Parathyroid adenoma (tissue), 2 donors: ENCODE measurements around the gene ZNF334.

Experiments
- H2AFZ ChIP-seq: fragments of 300-600 bp; sonication (generic); one replicate; pipeline ENCODE4 v1.7.0; 2017; ENCODE audit warnings: antibody characterized with exemption, mild to moderate bottlenecking
- H3K27ac ChIP-seq: fragments of 300-600 bp; sonication (generic); one replicate; pipeline ENCODE4 v1.7.0; 2017
- H3K27me3 ChIP-seq: fragments of 300-600 bp; sonication (generic); one replicate; pipeline ENCODE4 v1.7.0; 2017; ENCODE audit warnings: low read length; ENCODE audit not compliant: control insufficient read depth, insufficient read depth
- H3K36me3 ChIP-seq: fragments of 300-600 bp; sonication (generic); one replicate; pipeline ENCODE4 v1.7.0; 2017; ENCODE audit warnings: low read length; ENCODE audit not compliant: control insufficient read depth, insufficient read depth
- H3K4me1 ChIP-seq: fragments of 300-600 bp; sonication (generic); one replicate; pipeline ENCODE4 v1.7.0; 2017; ENCODE audit warnings: control low read depth
- H3K4me2 ChIP-seq: fragments of 300-600 bp; sonication (generic); one replicate; pipeline ENCODE4 v1.7.0; 2017; ENCODE audit warnings: low read length
- H3K4me3 ChIP-seq: fragments of 300-600 bp; sonication (generic); one replicate; pipeline ENCODE4 v1.7.0; 2017; ENCODE audit warnings: low read depth, low read length
- H3K79me2 ChIP-seq: fragments of 300-600 bp; sonication (generic); one replicate; pipeline ENCODE4 v1.7.0; 2017; ENCODE audit warnings: control low read depth
- H3K9ac ChIP-seq: fragments of 300-600 bp; sonication (generic); one replicate; pipeline ENCODE4 v1.7.0; 2017; ENCODE audit warnings: mild to moderate bottlenecking
- H3K9me3 ChIP-seq: fragments of 300-600 bp; sonication (generic); one replicate; pipeline ENCODE4 v1.7.0; 2017; ENCODE audit warnings: low read length; ENCODE audit not compliant: control insufficient read depth
- CTCF ChIP-seq: fragments of 300-600 bp; sonication (generic); IDR thresholded peaks from one replicate; pipeline ENCODE4 v1.7.0; 2017; ENCODE audit warnings: antibody characterized with exemption, mild to moderate bottlenecking
- donor health status: primary hyperparathyroidism.

Gene ZNF334

DNA sequence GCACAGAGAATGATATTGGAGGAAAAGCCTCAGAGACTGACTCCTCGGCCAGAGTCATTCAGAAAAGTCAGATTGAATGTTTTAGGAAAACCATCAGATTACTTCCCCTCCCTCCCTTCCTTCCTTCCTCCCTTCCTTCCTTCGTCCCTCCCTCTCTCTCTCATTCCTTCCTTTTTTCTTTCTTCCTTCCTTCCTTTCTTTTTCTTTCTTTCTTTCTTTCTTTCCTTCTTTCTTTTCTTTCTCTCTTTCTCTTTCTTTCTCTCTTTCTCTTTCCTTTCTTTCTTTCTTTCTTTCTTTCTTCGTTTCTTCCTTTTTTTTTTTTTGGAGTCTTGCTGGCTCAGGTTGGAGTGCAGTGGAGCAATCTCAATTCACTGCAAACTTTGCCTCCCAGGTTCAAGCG lies 29.7 kb upstream of the ZNF334 start:
- Histone ChIP-seq H3K36me3 (no peaks in the 10 kb centered on the region), H3K27me3 (no peaks in the 10 kb centered on the region), H3K79me2 (no peaks in the 10 kb centered on the region), H3K4me1 (no peaks in the 10 kb centered on the region), H2AFZ (no peak overlapping the region), H3K4me3 (no peak overlapping the region), H3K9me3 (no peaks in the 10 kb centered on the region), H3K4me2 (no peak overlapping the region), H3K27ac (no peak overlapping the region), H3K9ac (no peak overlapping the region)
- TF ChIP-seq CTCF: no peak

DNA sequence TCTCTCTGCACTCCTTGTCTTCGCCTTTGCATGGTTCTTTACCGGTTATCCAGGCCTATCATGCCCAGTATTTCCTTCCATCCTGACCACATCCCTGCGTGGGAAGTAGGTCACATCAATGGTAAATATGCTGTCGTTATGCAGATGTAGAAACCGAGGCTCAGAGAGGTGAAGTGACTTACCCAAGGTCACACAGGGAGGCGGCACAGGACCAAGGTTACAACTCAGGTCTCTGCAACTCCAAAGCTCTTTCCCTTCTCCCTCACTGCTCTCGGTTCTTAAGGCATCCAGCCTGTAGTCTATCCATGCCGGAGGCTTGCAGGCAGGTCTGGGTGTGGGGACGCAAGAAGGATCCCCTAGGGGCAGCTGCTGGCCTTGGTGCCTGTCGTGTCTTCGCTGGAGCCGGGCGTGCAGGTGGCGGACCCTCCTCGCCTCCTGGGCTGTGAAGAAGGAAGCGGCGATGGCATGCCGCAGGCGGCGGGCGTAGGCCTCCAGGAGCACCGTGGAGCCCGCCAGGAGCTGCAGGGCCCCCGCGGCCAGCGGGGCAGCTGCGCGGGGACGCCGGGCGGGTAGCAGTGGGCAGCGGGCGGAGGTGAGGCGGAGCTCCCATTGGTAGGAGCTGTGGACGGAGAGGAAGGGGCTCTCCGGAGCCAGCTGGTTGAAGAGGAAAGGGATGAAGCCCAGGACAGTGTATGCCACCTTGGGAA lies 28.0 kb upstream of the ZNF334 start:
- no peak overlapping the region for H3K27ac ChIP-seq
- H3K27me3 ChIP-seq: no peaks in the 10 kb centered on the region
- no peak overlapping the region for H2AFZ ChIP-seq
- no peaks in the 10 kb centered on the region for H3K4me1 ChIP-seq
- H3K4me2 ChIP-seq: no peak overlapping the region
- H3K9me3 ChIP-seq: no peaks in the 10 kb centered on the region
- H3K36me3 ChIP-seq: no peaks in the 10 kb centered on the region
- no peak overlapping the region for H3K4me3 ChIP-seq
- no peak for TF ChIP-seq CTCF
- H3K9ac ChIP-seq: no peak overlapping the region
- no peaks in the 10 kb centered on the region for H3K79me2 ChIP-seq

DNA sequence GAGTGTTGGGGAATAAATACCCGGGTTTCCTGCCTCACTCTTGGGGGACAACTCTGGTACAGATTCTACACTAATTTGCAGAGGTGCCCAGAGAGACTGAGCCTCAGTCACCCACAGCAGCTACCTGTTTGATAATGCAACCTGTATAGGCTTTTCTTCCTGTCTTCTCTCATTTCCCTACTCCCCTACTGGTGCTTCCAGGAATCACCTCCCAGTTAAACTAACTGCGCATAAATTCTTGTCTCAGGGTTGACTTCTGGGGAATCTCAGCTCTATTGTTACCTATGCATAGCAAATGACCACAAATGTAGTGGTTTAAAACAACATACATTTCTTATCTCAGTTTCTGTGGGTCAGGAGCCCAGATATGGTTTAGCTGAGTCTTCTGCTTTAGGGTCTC lies 25.8 kb upstream of the ZNF334 start:
- Histone ChIP-seq H3K4me1 (no peaks in the 10 kb centered on the region), H3K36me3 (no peaks in the 10 kb centered on the region), H3K27me3 (no peaks in the 10 kb centered on the region), H3K9ac (no peak overlapping the region), H3K4me3 (no peak overlapping the region), H3K9me3 (no peaks in the 10 kb centered on the region), H2AFZ (no peak overlapping the region), H3K4me2 (no peak overlapping the region), H3K27ac (no peak overlapping the region), H3K79me2 (no peaks in the 10 kb centered on the region)
- no peak for TF ChIP-seq CTCF

- Histone ChIP-seq H3K9ac (no peak overlapping the region), H3K4me1 (no peaks in the 10 kb centered on the region), H3K27ac (no peak overlapping the region), H3K79me2 (no peaks in the 10 kb centered on the region), H3K4me2 (no peak overlapping the region), H3K27me3 (no peaks in the 10 kb centered on the region), H3K9me3 (no peaks in the 10 kb centered on the region), H3K36me3 (no peaks in the 10 kb centered on the region), H3K4me3 (no peak overlapping the region), H2AFZ (no peak overlapping the region)
- TF ChIP-seq CTCF: no peak
These were observed 17.3 kb upstream of the ZNF334 start for GRCh38 chr20:46530640-46531039.

GRCh38 chr20:46523696-46524328 lies 10.5 kb upstream of the ZNF334 start:
- H3K9ac ChIP-seq: no peak overlapping the region
- no peak overlapping the region for H3K4me3 ChIP-seq
- no peaks in the 10 kb centered on the region for H3K27me3 ChIP-seq
- no peaks in the 10 kb centered on the region for H3K36me3 ChIP-seq
- H3K4me1 ChIP-seq: no peaks in the 10 kb centered on the region
- H3K9me3 ChIP-seq: no peaks in the 10 kb centered on the region
- no peak overlapping the region for H3K4me2 ChIP-seq
- H3K79me2 ChIP-seq: no peaks in the 10 kb centered on the region
- H2AFZ ChIP-seq: no peak overlapping the region
- TF ChIP-seq CTCF: no peak
- no peak overlapping the region for H3K27ac ChIP-seq
